ENCODE results near the gene GUCA1C. TPM values are rescaled to one million over a fixed set of nuclear protein-coding genes. Genes with fewer than 3 reads are reported as not detected.

The GUCA1C gene
- total RNA-seq, 4 donors from 2014 or later: not detected

GRCh38 chr3:108973019-108973418 lies 19.3 kb upstream of the GUCA1C start:
- H3K36me3 ChIP-seq: no peaks in the 10 kb centered on the region
- H3K4me3 ChIP-seq: no peak overlapping the region
- no peak for TF ChIP-seq POLR2A (IDR thresholded peaks at IDR 0.05)
- no peak for TF ChIP-seq CTCF (IDR thresholded peaks at IDR 0.05)
- H3K9me3 ChIP-seq: no peaks in the 10 kb centered on the region
- H3K27me3 ChIP-seq: no peaks in the 10 kb centered on the region
- no peaks in the 10 kb centered on the region for H3K4me1 ChIP-seq
- no peak for DNase-seq
- H3K27ac ChIP-seq: no peak overlapping the region
- intact Hi-C loops (cut with DNase I; ENCODE audit: low total_unique reads): no loop called here

GRCh38 chr3:108972482-108972881 lies 18.8 kb upstream of the GUCA1C start:
- Histone ChIP-seq H3K27me3 (no peaks in the 10 kb centered on the region), H3K36me3 (no peaks in the 10 kb centered on the region), H3K27ac (no peak overlapping the region), H3K4me3 (no peak overlapping the region), H3K9me3 (no peaks in the 10 kb centered on the region), H3K4me1 (no peaks in the 10 kb centered on the region)
- no peak for DNase-seq
- intact Hi-C loops (cut with DNase I; ENCODE audit: low total_unique reads): no loop called here
- no peak for TF ChIP-seq CTCF (IDR thresholded peaks at IDR 0.05)
- no peak for TF ChIP-seq POLR2A (IDR thresholded peaks at IDR 0.05)

DNA sequence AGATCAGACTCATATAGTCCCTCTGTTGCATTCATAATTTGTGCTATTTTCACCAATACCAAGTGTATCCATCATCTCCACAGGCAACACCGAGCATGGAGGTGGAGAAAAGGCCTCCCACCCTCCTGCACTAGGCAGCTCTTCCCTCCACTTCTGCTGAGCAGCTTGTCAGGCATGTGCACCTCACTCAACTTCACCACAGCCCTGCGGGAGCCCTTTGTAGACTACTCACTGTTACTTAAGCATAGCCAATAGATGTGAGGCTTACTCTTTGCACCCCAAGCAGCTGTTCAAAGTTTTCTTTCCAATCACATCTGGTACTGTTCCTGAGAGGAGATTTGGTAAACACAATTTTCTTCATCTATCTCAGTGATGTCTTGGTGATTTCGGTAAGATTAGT lies 16.9 kb upstream of the GUCA1C start:
- H3K9me3 ChIP-seq: no peaks in the 10 kb centered on the region
- no peaks in the 10 kb centered on the region for H3K27me3 ChIP-seq
- no peaks in the 10 kb centered on the region for H3K36me3 ChIP-seq
- no peaks in the 10 kb centered on the region for H3K4me1 ChIP-seq
- no peak overlapping the region for H3K27ac ChIP-seq
- H3K4me3 ChIP-seq: no peak overlapping the region
- TF ChIP-seq POLR2A (IDR thresholded peaks at IDR 0.05) (no peak), CTCF (IDR thresholded peaks at IDR 0.05) (no peak)
- DNase-seq: no peak
- intact Hi-C loops (cut with DNase I; ENCODE audit: low total_unique reads): no loop called here

DNA sequence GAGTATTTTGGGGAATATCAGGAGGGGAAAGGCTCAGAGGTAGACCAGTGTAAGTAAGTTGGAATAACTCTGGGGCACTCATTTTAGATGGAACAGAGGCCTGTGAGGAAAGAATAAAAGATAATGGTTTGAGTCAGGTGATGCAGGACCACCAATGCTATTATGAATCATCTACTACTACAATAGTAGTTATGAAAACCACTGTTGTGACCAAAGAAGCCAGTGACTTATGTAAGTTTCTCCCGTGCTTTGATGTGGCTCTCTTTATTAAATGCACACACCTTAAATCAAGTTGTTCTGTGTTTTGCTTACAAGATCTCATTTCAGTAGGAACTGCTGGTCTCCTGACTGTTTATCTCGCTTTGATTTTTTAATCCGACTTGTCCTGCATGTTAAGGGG lies 13.1 kb upstream of the GUCA1C start:
- no peaks in the 10 kb centered on the region for H3K4me1 ChIP-seq
- no peak overlapping the region for H3K4me3 ChIP-seq
- intact Hi-C loops (cut with DNase I; ENCODE audit: low total_unique reads): no loop called here
- no peaks in the 10 kb centered on the region for H3K27me3 ChIP-seq
- H3K9me3 ChIP-seq: no peaks in the 10 kb centered on the region
- no peak overlapping the region for H3K27ac ChIP-seq
- no peak for TF ChIP-seq POLR2A (IDR thresholded peaks at IDR 0.05)
- TF ChIP-seq CTCF (IDR thresholded peaks at IDR 0.05): no peak
- no peak for DNase-seq
- H3K36me3 ChIP-seq: no peaks in the 10 kb centered on the region

DNA sequence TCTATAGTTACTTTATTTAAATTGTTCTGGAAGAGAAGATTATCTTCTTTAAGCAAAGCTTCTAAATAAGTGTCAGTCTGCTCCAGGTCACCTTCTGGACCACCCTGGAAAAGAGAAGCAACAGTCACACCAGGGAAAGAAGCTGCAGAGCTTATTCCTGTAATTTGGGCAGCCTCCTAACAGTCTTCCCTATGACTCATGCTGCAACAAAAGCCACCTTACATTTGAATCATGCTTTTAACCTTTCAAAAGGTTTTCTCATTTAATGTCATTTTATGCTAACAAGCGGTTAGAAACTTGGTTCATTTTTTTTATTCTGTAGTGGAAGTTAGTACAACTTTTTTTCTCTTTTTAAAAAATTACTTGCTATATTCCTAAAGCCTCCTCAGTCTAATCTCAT lies 5.3 kb upstream of the GUCA1C start:
- intact Hi-C loops (cut with DNase I; ENCODE audit: low total_unique reads): no loop called here

More for the DNA sequence above, 5.3 kb upstream of the GUCA1C start:
- no peak overlapping the region for H3K27ac ChIP-seq
- H3K4me1 ChIP-seq: no peaks in the 10 kb centered on the region
- no peaks in the 10 kb centered on the region for H3K9me3 ChIP-seq
- no peak for DNase-seq
- TF ChIP-seq POLR2A (IDR thresholded peaks at IDR 0.05): no peak
- TF ChIP-seq CTCF (IDR thresholded peaks at IDR 0.05): no peak
- H3K27me3 ChIP-seq: no peaks in the 10 kb centered on the region
- H3K4me3 ChIP-seq: no peak overlapping the region
- no peaks in the 10 kb centered on the region for H3K36me3 ChIP-seq
